Sigmoid colon (tissue), 7 donors: ENCODE results near the gene ZNF280C. TPM values are rescaled to one million over a fixed set of nuclear protein-coding genes. Genes with fewer than 3 reads are reported as not detected.

Source experiments
- DNase-seq: peaks from one replicate; pipeline ENCODE4 v3.0.0-alpha.2; 2019
- H3K27ac ChIP-seq, 4 donors: fragments of 200-600 bp; sonication (generic); one replicate each; pipeline ENCODE4 v1.5.1; 2016 to 2019; ENCODE audit warnings: mild to moderate bottlenecking in 1 of 4
- H3K27me3 ChIP-seq, 3 donors: fragments of 200-600 bp; sonication (generic); one replicate each; pipeline ENCODE4 v1.5.1; 2019; ENCODE audit warnings: mild to moderate bottlenecking in 1 of 3
- H3K36me3 ChIP-seq, 4 donors: fragments of 200-600 bp; sonication (generic); one replicate each; pipeline ENCODE4 v1.5.1; 2016 to 2019
- H3K4me1 ChIP-seq, 4 donors: fragments of 200-600 bp; sonication (generic); one replicate each; pipeline ENCODE4 v1.5.1; 2017 to 2019
- H3K4me3 ChIP-seq, 4 donors: fragments of 200-600 bp; sonication (generic); one replicate each; pipeline ENCODE4 v1.5.1; 2017 to 2019; ENCODE audit warnings: mild to moderate bottlenecking in 2 of 4, moderate library complexity in 1 of 4
- H3K9me3 ChIP-seq, 4 donors: fragments of 200-600 bp in 3 of 4; sonication (generic) in 3 of 4; one replicate each; pipeline versions ENCODE4 v1.5.1 to v1.6.1; 2013 to 2019
- EP300 ChIP-seq, 4 donors: sonication (generic); formaldehyde crosslinking; IDR thresholded peaks; one replicate each; pipeline ENCODE4 v1.6.1; 2017; ENCODE audit warnings: antibody characterized with exemption in 4 of 4
- POLR2A ChIP-seq, 2 donors: fragments of 450-650 bp; IDR thresholded peaks; one replicate each; pipeline ENCODE4 v1.6.1; 2016; ENCODE audit warnings: antibody characterized with exemption in 2 of 2, mild to moderate bottlenecking in 2 of 2, moderate library complexity in 2 of 2
- POLR2AphosphoS5 ChIP-seq, 4 donors: sonication (generic); formaldehyde crosslinking; IDR thresholded peaks; one replicate each; pipeline ENCODE4 v1.6.1; 2017; ENCODE audit warnings: antibody characterized with exemption in 4 of 4
- WGBS, 2 donors: extraction: QIAGEN DNeasy Blood & Tissue Kit; methylation state at CpG; one replicate each; pipeline ENCODE4 v1.1.7; 2013; 5-methylcytosine and 5-hydroxymethylcytosine counted together
- intact Hi-C: fragments of 100-400 bp; cut with DNase I; formaldehyde crosslinking; loops from one replicate; pipeline ENCODE4 v1.15.1; 2023
- polyA plus RNA-seq, 3 donors: library from polyadenylated mRNA; stranded (reverse); fragments of 200-250 nt; gene quantifications; one replicate each; pipeline ENCODE4 v1.2.3, GENCODE V29; 2013
- total RNA-seq, 4 donors: library from RNA; depleted of rRNA; stranded (reverse); fragments of >200 nt; gene quantifications; one replicate each; pipeline ENCODE4 v1.1.0, GENCODE V29; 2016
- TF ChIP-seq, protein P1 (sequence below), 4 experiments: fragments of 450-650 bp in 3 of 4; fragments of 200-600 bp in 1 of 4; IDR thresholded peaks; one replicate each; pipeline ENCODE4 v1.5.1; 2016 to 2019; ENCODE audit warnings: antibody characterized with exemption in 4 of 4, mild to moderate bottlenecking in 3 of 4, moderate library complexity in 2 of 4
- donor health status: healthy with polysubstance abuse.
- donor health status: Bipolar disorder and iron deficiency.
- donor health status: healthy.

Gene ZNF280C
- total and polyA plus RNA-seq, 7 donors: under 0.01 to 6.4 (median 5.3) TPM

DNA sequence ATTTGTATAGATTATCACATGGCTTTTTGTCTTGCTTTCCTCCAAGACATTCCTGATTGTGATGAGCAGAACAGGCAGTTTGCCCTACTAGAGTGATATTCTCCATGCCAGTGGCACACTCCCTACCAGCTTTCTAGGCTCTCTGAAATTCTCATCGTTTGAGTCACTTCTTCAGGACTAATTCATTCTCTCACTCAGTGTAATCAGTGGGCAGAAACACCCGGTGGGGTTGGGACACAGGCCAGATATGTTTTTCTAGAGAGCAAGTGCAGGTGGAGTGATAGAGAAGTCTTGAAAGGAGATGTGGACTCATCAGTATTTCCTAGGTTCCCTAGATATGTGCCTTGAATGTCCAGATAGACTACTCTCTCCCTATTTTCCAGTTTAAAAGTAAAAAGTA, 83.8 kb downstream of the ZNF280C start:
- no peak for DNase-seq
- 31 to 63% methylated on average over 2 of the region's 2 CpGs for WGBS, 2 donors

DNA sequence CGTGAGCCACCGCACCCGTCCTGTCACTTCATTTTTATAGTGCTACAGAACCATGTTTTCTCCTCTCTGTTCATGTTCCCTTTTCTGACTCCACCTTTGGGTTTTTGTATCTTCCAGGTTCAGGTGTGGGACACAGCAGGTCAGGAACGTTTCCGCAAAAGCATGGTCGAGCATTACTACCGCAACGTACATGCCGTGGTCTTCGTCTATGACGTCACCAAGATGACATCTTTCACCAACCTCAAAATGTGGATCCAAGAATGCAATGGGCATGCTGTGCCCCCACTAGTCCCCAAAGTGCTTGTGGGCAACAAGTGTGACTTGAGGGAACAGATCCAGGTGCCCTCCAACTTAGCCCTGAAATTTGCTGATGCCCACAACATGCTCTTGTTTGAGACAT, 84.5 kb downstream of the ZNF280C start:
- Histone ChIP-seq H3K4me1 (no peaks in the 10 kb centered on the region), H3K4me3 (no peak overlapping the region), H3K36me3 (no peaks in the 10 kb centered on the region), H3K27ac (no peak overlapping the region), H3K9me3 (no peaks in the 10 kb centered on the region), H3K27me3 (no peaks in the 10 kb centered on the region)
- TF ChIP-seq POLR2A (IDR thresholded peaks at IDR 0.05) (no peak), EP300 (IDR thresholded peaks at IDR 0.05) (no peak), POLR2AphosphoS5 (IDR thresholded peaks at IDR 0.05) (no peak)
- TF ChIP-seq, protein P1, sequence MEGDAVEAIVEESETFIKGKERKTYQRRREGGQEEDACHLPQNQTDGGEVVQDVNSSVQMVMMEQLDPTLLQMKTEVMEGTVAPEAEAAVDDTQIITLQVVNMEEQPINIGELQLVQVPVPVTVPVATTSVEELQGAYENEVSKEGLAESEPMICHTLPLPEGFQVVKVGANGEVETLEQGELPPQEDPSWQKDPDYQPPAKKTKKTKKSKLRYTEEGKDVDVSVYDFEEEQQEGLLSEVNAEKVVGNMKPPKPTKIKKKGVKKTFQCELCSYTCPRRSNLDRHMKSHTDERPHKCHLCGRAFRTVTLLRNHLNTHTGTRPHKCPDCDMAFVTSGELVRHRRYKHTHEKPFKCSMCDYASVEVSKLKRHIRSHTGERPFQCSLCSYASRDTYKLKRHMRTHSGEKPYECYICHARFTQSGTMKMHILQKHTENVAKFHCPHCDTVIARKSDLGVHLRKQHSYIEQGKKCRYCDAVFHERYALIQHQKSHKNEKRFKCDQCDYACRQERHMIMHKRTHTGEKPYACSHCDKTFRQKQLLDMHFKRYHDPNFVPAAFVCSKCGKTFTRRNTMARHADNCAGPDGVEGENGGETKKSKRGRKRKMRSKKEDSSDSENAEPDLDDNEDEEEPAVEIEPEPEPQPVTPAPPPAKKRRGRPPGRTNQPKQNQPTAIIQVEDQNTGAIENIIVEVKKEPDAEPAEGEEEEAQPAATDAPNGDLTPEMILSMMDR (IDR thresholded peaks at IDR 0.05): no peak
- 90 to 93% methylated on average over 11 of the region's 11 CpGs for WGBS, 2 donors
- intact Hi-C loops: no loop called here
- no peak for DNase-seq

More for the DNA sequence above, 83.8 kb downstream of the ZNF280C start:
- H3K36me3 ChIP-seq: no peaks in the 10 kb centered on the region
- no peaks in the 10 kb centered on the region for H3K4me1 ChIP-seq
- no peaks in the 10 kb centered on the region for H3K9me3 ChIP-seq
- intact Hi-C loops: no loop called here
- H3K27me3 ChIP-seq: no peaks in the 10 kb centered on the region
- no peak overlapping the region for H3K27ac ChIP-seq
- no peak overlapping the region for H3K4me3 ChIP-seq
- TF ChIP-seq POLR2AphosphoS5 (IDR thresholded peaks at IDR 0.05): no peak
- TF ChIP-seq, protein P1 (IDR thresholded peaks at IDR 0.05): no peak

DNA sequence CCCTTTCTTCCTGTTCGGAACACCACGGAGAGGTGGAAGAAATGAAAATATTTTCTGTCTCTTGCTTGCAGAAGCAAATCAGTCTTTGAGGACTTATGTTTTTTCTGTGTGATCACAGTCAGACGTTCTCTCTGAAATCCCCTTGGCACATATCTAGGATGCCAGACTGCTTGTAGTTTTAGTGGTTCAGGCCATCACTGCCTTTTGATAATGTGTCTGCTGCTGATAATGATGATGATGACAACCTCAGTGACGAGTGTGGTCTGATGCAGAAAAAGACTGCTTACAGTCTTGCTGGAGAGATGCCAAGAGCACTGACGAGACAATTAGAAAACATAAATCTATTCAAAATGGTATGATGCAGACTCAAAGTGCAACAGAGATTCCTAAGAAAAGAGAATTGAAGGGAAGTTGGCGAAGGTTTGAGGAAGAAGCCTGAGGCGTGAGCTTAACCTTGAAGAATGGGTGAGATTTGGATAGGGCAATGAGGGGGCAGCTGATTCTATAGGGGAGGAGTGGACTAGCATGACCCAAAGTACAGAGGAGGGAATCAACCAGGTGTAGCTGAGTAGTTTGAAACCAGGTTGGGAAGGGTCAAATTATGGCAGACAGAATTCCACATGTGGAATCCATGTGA, 89.0 kb downstream of the ZNF280C start:
- no peaks in the 10 kb centered on the region for H3K9me3 ChIP-seq
- no peaks in the 10 kb centered on the region for H3K27me3 ChIP-seq
- no peak for DNase-seq
- TF ChIP-seq POLR2A (IDR thresholded peaks at IDR 0.05) (no peak), POLR2AphosphoS5 (IDR thresholded peaks at IDR 0.05) (no peak), EP300 (IDR thresholded peaks at IDR 0.05) (no peak)
- TF ChIP-seq, protein P1 (IDR thresholded peaks at IDR 0.05): no peak
- H3K27ac ChIP-seq: no peak overlapping the region
- no peaks in the 10 kb centered on the region for H3K4me1 ChIP-seq
- no peak overlapping the region for H3K4me3 ChIP-seq
- no peaks in the 10 kb centered on the region for H3K36me3 ChIP-seq
- intact Hi-C loops: no loop called here
- WGBS, 2 donors: 56 to 64% methylated on average over 7 of the region's 7 CpGs

DNA sequence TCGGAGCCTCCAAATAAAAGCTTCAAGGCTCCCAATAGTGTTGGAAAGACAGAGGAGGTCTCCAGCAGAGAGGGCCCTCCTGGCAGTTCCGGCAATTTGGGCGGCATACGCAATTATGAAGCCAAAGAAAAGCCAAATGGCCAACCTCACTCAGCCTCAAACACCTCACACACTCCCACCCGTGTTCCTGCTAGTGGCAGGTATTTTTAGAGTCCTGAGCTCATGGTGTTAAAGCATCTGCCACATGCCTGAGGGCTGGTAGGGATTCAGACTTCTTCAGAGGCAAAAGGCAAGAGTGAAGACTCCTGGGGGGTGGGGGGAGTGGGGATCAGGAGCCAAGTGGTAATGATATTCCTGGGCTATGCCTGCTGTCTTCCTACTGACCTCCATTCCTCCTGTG, 89.5 kb downstream of the ZNF280C start:
- intact Hi-C loops: no loop called here
- no peak overlapping the region for H3K4me3 ChIP-seq
- TF ChIP-seq, protein P1 (IDR thresholded peaks at IDR 0.05): no peak
- no peak for TF ChIP-seq POLR2AphosphoS5 (IDR thresholded peaks at IDR 0.05)
- no peak for TF ChIP-seq EP300 (IDR thresholded peaks at IDR 0.05)
- TF ChIP-seq POLR2A (IDR thresholded peaks at IDR 0.05): no peak
- H3K4me1 ChIP-seq: peaks cover 0 to 4% (median 0%) of the 10 kb centered on the region in 4 donors
- no peaks in the 10 kb centered on the region for H3K27me3 ChIP-seq
- no peak for DNase-seq
- no peaks in the 10 kb centered on the region for H3K36me3 ChIP-seq
- 76 to 88% methylated on average over 5 of the region's 5 CpGs for WGBS, 2 donors
- H3K27ac ChIP-seq: no peak overlapping the region
- no peaks in the 10 kb centered on the region for H3K9me3 ChIP-seq

DNA sequence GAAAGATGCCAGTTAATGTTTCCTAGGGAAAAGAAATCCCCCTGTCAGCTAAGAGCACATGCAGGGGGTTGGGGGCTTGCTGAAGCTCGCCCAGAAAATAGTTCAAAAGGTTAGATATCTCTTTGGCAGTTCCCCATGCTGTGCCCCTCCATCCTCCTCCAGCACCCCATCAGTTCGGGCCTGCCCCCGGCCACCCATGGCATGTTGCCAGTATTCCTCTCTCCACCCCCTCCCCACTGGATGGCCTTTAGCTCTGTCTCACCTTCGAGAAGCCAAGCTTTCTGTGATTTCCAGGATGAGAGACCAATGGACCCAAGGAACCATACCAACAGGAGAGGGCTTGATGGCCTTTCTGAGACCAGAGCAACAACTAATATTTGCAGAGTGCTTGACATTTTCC, 91.8 kb downstream of the ZNF280C start:
- intact Hi-C loops: no loop called here
- Histone ChIP-seq H3K4me3 (no peak overlapping the region), H3K36me3 (no peaks in the 10 kb centered on the region), H3K9me3 (no peaks in the 10 kb centered on the region), H3K4me1 (peaks cover 0 to 4% (median 2%) of the 10 kb centered on the region in 4 donors), H3K27me3 (no peaks in the 10 kb centered on the region), H3K27ac (no peak overlapping the region)
- 90% methylated on average over 4 of the region's 4 CpGs for WGBS, 2 donors
- peak; percentile 26 for DNase-seq
- TF ChIP-seq EP300 (IDR thresholded peaks at IDR 0.05) (no peak), POLR2AphosphoS5 (IDR thresholded peaks at IDR 0.05) (no peak), POLR2A (IDR thresholded peaks at IDR 0.05) (no peak)
- TF ChIP-seq, protein P1 (IDR thresholded peaks at IDR 0.05): no peak
